Esophagus squamous epithelium (tissue), 5 donors: ENCODE results near the gene TPK1. TPM values are rescaled to one million over a fixed set of nuclear protein-coding genes. Genes with fewer than 3 reads are reported as not detected.

Experiments used
- DNase-seq: peaks from one replicate; lab custom pipeline; 2025; lab: John Stamatoyannopoulos, UW
- H3K27ac ChIP-seq, 4 donors: fragments of 200-600 bp; sonication (generic); one replicate each; pipeline ENCODE4 v1.5.1; 2016 to 2019; ENCODE audit warnings: mild to moderate bottlenecking in 1 of 4
- H3K27me3 ChIP-seq, 4 donors: fragments of 200-600 bp; sonication (generic); 1 replicate in 3 of 4; 2 replicates in 1 of 4; pipeline versions ENCODE4 v1.5.1 to v1.6.0; 2017 to 2021; ENCODE audit warnings: antibody characterized with exemption in 1 of 4
- H3K36me3 ChIP-seq, 3 donors: fragments of 200-600 bp; sonication (generic); one replicate each; pipeline ENCODE4 v1.5.1; 2016 to 2019
- H3K4me1 ChIP-seq, 3 donors: fragments of 200-600 bp; sonication (generic); one replicate each; pipeline ENCODE4 v1.5.1; 2017 to 2019
- H3K4me3 ChIP-seq, 4 donors: fragments of 200-600 bp; sonication (generic); 1 replicate in 3 of 4; 2 replicates in 1 of 4; pipeline ENCODE4 v1.5.1; 2016 to 2019; ENCODE audit warnings: mild to moderate bottlenecking in 2 of 4, moderate library complexity in 1 of 4
- H3K9me3 ChIP-seq, 3 donors: fragments of 200-600 bp; sonication (generic); one replicate each; pipeline ENCODE4 v1.5.1; 2016 to 2019
- POLR2A ChIP-seq, 4 donors: fragments of 450-650 bp; IDR thresholded peaks; one replicate each; pipeline ENCODE4 v1.6.1; 2017; ENCODE audit warnings: antibody characterized with exemption in 4 of 4, mild to moderate bottlenecking in 4 of 4, moderate library complexity in 3 of 4
- WGBS, 2 donors: methylation state at CpG; one replicate each; pipeline ENCODE4 v1.1.5; 2018; 5-methylcytosine and 5-hydroxymethylcytosine counted together
- intact Hi-C: fragments of 100-400 bp; cut with DNase I; formaldehyde crosslinking; loops from one replicate; pipeline ENCODE4 v1.15.0; 2022
- total RNA-seq, 4 donors: library from RNA; depleted of rRNA; stranded (reverse); fragments of >200 nt; gene quantifications; one replicate each; pipeline ENCODE4 v1.1.0, GENCODE V29; 2016
- TF ChIP-seq, protein P1 (sequence below), 6 experiments: fragments of 450-650 bp in 4 of 6; fragments of 200-600 bp in 2 of 6; sonication (generic) in 2 of 6; IDR thresholded peaks; one replicate each; pipeline ENCODE4 v1.5.1; 2016 to 2019; ENCODE audit warnings: antibody characterized with exemption in 6 of 6, mild to moderate bottlenecking in 4 of 6, moderate library complexity in 4 of 6
- donor health status: DM: yes; HTN: yes; CAD: no.

TPK1 gene
- total RNA-seq, 4 donors from 2014 or later = 2.3 to 8.4 (median 2.7) TPM

DNA sequence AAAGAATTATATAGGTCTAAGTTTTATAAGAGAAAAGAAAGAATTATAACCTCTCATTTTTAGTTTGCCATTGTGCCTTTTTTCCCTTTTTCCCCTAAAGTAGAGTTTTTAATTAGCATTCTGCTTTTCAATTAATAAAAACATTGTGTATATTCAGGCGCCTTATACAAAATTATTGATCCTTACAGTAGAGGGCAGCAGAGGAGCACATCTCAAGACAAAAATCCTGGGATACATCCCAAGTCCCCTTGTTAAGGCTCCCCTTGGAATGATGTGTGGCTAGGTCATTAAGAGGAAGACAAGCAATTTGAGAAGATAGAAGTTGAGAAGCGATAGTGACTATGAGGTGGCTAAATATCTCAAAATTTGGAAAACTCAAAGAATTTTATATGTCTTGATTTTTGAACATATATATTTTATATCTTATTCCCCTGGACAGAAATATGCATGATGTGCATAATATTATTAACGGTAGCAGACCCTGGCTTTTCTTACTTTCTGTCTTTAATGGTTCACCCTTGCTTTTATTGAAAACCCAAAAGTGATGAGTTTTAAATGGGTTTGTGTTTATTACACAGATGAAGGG, 19.1 kb upstream of the TPK1 start:
- intact Hi-C loops = no loop called here
- Histone ChIP-seq H3K36me3 (no peaks in the 10 kb centered on the region), H3K27ac (no peak overlapping the region), H3K4me1 (no peaks in the 10 kb centered on the region), H3K9me3 (no peaks in the 10 kb centered on the region), H3K27me3 (no peaks in the 10 kb centered on the region), H3K4me3 (no peak overlapping the region)
- DNase-seq = no peak
- 52 to 56% methylated on average over 3 of the region's 3 CpGs for WGBS, 2 donors
- TF ChIP-seq POLR2A (IDR thresholded peaks at IDR 0.05) = no peak
- TF ChIP-seq, protein P1, sequence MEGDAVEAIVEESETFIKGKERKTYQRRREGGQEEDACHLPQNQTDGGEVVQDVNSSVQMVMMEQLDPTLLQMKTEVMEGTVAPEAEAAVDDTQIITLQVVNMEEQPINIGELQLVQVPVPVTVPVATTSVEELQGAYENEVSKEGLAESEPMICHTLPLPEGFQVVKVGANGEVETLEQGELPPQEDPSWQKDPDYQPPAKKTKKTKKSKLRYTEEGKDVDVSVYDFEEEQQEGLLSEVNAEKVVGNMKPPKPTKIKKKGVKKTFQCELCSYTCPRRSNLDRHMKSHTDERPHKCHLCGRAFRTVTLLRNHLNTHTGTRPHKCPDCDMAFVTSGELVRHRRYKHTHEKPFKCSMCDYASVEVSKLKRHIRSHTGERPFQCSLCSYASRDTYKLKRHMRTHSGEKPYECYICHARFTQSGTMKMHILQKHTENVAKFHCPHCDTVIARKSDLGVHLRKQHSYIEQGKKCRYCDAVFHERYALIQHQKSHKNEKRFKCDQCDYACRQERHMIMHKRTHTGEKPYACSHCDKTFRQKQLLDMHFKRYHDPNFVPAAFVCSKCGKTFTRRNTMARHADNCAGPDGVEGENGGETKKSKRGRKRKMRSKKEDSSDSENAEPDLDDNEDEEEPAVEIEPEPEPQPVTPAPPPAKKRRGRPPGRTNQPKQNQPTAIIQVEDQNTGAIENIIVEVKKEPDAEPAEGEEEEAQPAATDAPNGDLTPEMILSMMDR (IDR thresholded peaks at IDR 0.05) = peak in 4 of 6 experiments; percentile 17 to 49 (median 38)

DNA sequence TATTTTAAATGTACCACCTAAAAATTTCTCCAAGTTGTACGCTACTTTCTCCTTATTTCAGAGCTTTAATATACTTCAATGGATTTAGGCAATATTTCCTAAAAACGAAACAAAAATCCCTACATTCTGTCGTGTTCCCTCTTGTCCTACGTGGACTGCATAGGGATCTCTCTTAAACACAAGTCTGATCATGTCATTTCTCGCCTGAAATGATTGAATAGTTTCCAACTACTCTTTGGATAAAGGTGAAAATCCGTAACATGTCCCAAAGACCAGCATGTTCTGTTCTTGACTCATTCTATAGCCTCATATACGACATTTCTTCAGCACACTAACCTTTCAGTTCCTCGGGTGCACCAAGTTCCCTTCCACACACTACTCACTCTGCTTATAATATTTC, 17.7 kb upstream of the TPK1 start:
- H3K27ac ChIP-seq = no peak overlapping the region
- DNase-seq = no peak
- no peaks in the 10 kb centered on the region for H3K36me3 ChIP-seq
- TF ChIP-seq, protein P1 (IDR thresholded peaks at IDR 0.05) = no peak
- TF ChIP-seq POLR2A (IDR thresholded peaks at IDR 0.05) = no peak
- H3K27me3 ChIP-seq = no peaks in the 10 kb centered on the region
- H3K4me3 ChIP-seq = no peak overlapping the region
- 32 to 51% methylated on average over 8 of the region's 8 CpGs for WGBS, 2 donors
- H3K4me1 ChIP-seq = no peaks in the 10 kb centered on the region
- intact Hi-C loops = no loop called here
- H3K9me3 ChIP-seq = no peaks in the 10 kb centered on the region

DNA sequence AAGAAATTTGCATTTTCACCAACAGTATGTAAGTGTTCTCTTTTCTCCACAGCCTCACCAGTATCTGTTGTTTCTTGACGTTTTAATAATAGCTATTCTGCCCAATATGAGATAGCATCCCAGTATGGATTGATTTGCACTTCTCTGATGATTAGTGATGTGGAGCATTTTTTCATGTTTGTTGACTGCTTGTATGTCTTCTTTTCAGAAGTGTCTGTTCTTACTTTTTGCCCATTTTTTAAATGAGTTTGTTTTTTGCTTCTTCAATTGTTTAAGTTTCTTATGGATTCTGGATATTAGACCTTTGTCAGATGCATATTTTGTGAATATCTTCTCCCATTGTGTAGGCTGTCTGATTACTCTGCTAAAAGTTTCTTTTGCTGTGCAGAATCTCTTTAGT, 12.2 kb upstream of the TPK1 start:
- Histone ChIP-seq H3K27me3 (peaks cover 0 to 4% (median 0%) of the 10 kb centered on the region in 4 donors), H3K4me3 (no peak overlapping the region), H3K9me3 (no peaks in the 10 kb centered on the region), H3K36me3 (no peaks in the 10 kb centered on the region), H3K4me1 (no peaks in the 10 kb centered on the region), H3K27ac (no peak overlapping the region)
- WGBS, 2 donors = 63 to 73% methylated on average over 1 of the region's 1 CpG
- intact Hi-C loops = no loop called here
- DNase-seq = no peak
- TF ChIP-seq, protein P1 (IDR thresholded peaks at IDR 0.05) = no peak
- no peak for TF ChIP-seq POLR2A (IDR thresholded peaks at IDR 0.05)

DNA sequence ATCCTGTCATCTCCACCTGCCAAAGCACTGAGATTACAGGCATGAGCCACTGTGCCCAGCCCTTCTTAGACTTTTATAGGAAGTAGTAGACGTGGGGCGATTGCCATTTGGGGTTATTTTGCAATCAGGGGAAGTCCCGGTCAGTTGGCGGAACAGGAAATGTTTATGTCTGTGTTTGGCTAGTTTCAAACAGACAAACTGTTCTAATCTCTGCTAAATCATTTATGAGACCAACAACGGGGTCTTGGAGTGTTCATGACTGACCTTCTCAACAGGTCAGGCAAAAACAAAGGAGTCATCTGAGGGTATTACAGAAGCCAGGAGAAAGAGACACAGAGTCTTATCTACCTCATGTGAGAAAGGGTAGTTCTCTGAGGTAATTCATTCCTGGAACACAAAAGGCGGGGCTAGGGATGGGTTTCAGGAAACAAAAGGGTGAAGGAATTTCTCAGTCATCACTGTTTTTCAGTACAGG, 6.6 kb upstream of the TPK1 start:
- WGBS, 2 donors = 14 to 16% methylated on average over 6 of the region's 6 CpGs
- no peak for TF ChIP-seq POLR2A (IDR thresholded peaks at IDR 0.05)
- TF ChIP-seq, protein P1 (IDR thresholded peaks at IDR 0.05) = no peak
- intact Hi-C loops = no loop called here
- H3K36me3 ChIP-seq = no peaks in the 10 kb centered on the region
- H3K9me3 ChIP-seq = no peaks in the 10 kb centered on the region
- peaks cover 0 to 14% (median 5%) of the 10 kb centered on the region in 3 donors for H3K4me1 ChIP-seq
- H3K27ac ChIP-seq = peak overlapping the region; percentile 40 to 80 (median 67)
- DNase-seq = peak; percentile 9
- H3K4me3 ChIP-seq = peak overlapping the region in 1 of 4 donors; percentile 44
- H3K27me3 ChIP-seq = peaks cover 0 to 4% (median 0%) of the 10 kb centered on the region in 4 donors

- intact Hi-C loops = no loop called here
Observed at GRCh38 chr7:144836545-144836842, 641 bp upstream of the TPK1 start.

More at GRCh38 chr7:144836545-144836842, 641 bp upstream of the TPK1 start:
- DNase-seq = no peak
- no peak for TF ChIP-seq POLR2A (IDR thresholded peaks at IDR 0.05)
- TF ChIP-seq, protein P1 (IDR thresholded peaks at IDR 0.05) = no peak
- Histone ChIP-seq H3K36me3 (no peaks in the 10 kb centered on the region), H3K9me3 (no peaks in the 10 kb centered on the region), H3K4me3 (peak overlapping the region; percentile 67 to 87 (median 80)), H3K27me3 (no peaks in the 10 kb centered on the region), H3K27ac (peak overlapping the region; percentile 88 to 97 (median 92)), H3K4me1 (peaks cover 0 to 25% (median 9%) of the 10 kb centered on the region in 3 donors)
- WGBS, 2 donors = 91 to 95% methylated on average over 12 of the region's 12 CpGs
